Stimulated activated CD4-positive, alpha-beta T cell treated with anti-CD3 and anti-CD28 coated beads, Interleukin-4, amount 100 ng/mL, for 1 hour (primary cell): ENCODE results near the gene SRGN.
"Not testable (repeated sequence)": the region's sequence is repeated elsewhere in the genome, so short reads cannot be mapped to it uniquely, and the experiment has no call there.

Experiments
- DNase-seq: peaks from one replicate; pipeline ENCODE4 v3.0.0-alpha.2; 2020

The SRGN gene

DNA sequence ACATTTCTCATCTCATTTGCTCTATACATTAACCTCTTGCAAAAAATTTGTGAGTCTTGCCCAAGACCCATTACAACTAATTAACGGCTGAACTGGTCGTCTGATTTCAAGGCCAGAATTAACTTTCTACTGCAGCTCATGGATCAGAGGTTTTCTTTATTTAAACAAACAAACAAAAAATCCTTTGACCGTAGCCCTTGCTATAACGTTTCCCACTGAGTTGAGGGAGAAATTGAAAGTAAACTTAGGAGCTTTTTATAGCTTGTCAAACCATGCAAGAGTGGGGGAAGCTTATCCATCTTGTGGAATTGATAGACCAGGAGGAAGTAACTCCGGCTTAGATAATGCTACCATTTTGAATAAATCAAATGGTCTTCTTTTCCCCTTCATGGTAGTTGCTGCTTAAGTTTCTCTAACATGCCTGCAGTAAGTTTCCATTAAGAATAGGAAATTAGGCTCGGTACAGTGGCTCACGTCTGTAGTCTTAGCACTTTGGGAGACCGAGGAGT is 3.3 kb downstream of the SRGN start:
- DNase-seq = no peak

GRCh38 chr10:69092959-69093850 is 5.3 kb downstream of the SRGN start:
- peak; percentile 62 for DNase-seq

DNA sequence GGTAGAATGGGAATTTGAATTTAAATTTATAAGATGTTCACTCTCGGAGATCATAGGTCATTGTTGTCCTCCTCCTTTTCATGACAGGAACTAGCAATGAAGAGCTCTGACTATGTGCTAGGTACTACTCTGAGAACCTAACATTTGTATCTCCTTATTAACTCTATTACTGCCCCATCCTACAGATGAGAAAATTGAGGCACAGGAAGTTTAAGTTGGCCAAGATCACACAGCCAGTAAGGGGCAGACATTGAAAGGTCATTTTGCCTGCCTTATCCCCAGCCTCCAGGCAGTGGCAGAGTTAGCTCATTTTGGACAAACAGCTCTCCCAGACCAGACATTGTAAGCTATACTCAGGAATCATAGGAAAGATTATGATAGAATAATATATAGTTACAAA is 6.0 kb downstream of the SRGN start:
- DNase-seq = no peak

DNA sequence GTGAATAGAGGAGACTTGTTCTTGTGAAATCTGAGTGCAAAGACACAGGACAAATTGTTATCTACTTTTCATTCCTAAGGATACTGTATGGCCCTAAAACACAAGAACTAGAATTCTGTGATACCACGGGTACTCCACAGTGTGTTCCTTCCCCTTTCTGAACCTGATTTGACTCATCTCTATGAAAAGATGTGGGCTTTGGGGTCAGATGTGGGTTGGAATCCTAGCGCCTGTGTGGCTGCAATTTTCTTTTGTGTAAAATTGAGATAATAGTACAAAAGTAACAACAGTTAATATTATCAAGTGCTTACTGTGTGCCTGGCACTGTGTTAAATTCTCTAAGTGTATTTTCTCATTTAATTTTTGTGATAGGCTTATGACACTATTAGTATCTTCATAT is 8.1 kb downstream of the SRGN start:
- DNase-seq = no peak

- no peak for DNase-seq
Measured at GRCh38 chr10:69097729-69098128, 9.8 kb downstream of the SRGN start.

DNA sequence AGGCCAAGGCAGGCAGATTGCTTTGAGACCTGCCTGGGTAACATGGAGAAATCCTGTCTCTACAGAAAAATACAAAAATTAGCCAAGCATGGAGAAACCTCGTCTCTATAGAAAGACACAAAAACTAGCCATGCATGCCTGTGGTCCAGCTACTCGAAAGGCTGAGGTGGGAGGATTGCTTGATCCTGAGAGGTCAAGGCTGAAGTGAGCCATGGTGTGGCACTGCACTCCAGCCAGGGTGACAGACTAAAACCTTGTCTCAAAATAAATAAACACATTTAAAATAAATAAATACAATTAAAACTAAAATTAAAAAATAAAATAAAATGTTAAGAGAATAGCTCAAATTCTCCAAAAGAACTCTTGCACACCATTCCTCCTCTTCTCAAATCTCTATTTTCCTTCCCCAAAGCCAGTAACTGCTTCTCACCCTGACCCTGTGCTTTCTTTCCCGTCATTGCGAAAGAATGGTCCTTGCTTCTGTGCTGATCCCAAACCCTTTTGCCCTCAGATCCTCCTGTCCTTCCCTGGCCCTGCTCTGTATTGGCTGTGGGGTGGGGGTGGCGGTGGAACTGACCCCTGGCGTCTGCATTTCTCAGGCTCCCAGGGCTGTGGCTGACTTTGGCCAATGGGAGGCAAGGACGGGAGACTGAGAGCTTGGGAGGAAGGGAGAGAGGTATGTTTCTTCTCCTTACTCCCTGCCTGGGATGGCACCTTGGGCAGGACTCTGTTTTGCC is 12.4 kb downstream of the SRGN start:
- no peak for DNase-seq

DNA sequence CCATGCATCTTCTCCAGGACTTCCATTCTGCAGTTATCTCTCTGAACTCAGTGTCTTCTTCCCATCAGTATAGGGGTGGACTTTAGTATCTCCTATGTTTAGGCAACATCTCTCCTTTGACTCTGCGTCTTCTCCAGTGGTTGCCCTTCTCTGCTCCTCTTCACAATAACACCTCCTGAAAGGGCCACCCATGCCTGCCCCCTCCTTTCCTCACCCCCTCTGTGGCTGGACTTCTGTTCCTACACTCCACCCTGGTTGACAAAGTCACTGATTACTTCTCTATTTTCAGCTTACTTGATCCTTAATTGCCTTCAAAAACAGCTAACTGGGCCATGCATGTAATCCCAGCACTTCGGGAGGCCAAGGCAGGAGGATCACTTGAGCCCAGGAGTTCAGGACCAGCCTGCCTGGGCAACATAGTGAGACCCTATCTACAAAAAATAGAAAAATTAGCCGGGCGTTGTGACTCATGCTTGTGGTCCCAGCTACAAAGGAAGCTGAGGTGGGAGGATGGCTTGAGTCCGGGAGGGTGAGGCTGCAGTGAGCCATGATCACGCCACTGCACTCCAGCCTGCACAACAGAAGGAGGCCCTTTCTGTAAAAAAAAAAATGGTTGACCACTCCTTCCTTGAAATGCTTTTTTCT is 13.7 kb downstream of the SRGN start:
- no peak for DNase-seq

GRCh38 chr10:69102440-69102839 is 14.5 kb downstream of the SRGN start:
- no peak for DNase-seq

DNA sequence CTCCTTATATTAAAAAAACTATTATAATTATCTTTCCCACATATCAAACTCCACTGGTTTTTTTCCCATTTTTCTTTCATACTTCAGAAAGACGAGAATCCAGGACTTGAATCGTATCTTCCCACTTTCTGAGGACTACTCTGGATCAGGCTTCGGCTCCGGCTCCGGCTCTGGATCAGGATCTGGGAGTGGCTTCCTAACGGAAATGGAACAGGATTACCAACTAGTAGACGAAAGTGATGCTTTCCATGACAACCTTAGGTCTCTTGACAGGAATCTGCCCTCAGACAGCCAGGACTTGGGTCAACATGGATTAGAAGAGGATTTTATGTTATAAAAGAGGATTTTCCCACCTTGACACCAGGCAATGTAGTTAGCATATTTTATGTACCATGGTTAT is 15.9 kb downstream of the SRGN start:
- DNase-seq = no peak

GRCh38 chr10:69104994-69105790 is 17.3 kb downstream of the SRGN start:
- no peak for DNase-seq

DNA sequence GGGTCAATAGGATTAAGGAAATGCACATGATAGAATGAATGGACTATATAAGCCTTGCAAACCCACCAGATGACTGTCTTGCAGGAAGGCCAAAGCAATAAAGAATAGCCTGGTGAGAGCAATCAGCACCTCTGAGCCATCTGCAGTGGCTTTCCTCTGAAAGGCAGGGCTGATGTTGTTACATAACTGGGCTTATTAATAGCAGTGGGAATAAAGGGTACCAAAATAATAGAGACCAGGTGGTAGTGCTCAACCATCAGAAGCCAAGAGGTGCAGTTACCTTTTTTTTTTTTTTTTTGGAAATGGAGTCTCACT is 19.2 kb downstream of the SRGN start:
- DNase-seq = no peak

DNA sequence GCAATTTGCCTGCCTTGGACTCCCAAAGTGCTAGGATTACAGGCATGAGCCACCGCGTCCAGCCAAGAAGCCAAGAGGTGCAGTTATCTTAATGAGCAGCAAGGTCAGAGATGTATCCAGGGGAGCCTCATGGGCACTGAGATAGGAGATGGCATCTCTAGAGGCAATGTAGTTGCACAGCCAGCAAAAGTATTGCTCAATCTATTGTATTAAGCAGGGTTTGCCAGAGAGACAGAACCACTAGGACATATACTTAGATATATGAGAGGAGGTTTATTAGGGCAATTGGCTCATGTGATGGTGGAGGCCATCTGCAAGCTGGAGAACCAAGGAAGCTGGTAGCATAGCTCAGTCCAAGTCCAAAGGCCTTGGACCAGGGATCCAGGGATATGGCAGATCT is 19.8 kb downstream of the SRGN start:
- DNase-seq = no peak

- no peak for DNase-seq
Measured at GRCh38 chr10:69119896-69120295, 32.0 kb downstream of the SRGN start.

DNA sequence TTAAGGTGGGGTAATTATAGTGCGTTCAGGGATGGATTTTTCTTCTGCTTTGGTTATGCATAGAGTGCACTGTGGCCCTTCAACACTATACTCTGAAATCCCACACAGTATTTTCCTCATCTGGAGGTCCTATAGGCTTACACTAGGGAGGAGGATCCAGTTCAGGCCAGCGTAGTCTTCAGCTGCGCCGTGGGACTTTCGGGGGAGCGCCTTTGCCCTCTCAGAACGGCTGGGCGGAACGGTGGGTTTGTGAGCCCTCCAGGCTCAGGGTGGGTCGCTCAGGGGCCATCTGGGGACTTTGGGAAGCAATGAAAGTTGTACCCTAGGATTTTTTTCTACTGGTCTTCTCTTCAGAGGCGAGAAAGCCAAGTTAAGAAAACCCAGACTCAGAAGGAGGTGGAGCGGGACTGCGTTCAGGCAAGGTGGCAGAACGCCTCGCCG is 35.4 kb downstream of the SRGN start:
- DNase-seq = no peak

GRCh38 chr10:69123747-69124562 is 36.1 kb downstream of the SRGN start, which contains the start of gene VPS26A:
TSS of gene VPS26A (plus strand) at chr10:69124178. CDS start at chr10:69124278, 100 bp downstream.
- DNase-seq = peak; percentile 99

- peak; percentile 22 for DNase-seq
Measured at GRCh38 chr10:69124563-69125268, 36.8 kb downstream of the SRGN start.

DNA sequence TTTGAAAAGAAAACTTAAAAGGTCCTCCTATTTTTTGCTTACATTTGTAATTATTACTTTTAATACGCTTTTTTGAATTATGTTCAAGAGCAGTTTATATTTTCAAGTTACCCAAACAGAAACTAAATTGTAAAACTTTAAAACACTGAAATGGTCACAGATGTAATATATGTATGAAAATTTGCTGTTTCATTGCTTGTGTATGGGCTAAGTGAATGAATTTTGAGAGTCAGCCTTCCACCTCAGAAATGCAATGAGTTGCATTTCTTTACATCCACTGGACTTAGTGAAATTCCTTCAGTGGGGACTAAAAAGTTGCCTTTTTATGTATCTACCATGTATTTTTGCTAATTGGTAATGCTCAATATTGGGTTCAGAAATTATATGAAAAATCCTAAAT is 37.7 kb downstream of the SRGN start:
- no peak for DNase-seq

DNA sequence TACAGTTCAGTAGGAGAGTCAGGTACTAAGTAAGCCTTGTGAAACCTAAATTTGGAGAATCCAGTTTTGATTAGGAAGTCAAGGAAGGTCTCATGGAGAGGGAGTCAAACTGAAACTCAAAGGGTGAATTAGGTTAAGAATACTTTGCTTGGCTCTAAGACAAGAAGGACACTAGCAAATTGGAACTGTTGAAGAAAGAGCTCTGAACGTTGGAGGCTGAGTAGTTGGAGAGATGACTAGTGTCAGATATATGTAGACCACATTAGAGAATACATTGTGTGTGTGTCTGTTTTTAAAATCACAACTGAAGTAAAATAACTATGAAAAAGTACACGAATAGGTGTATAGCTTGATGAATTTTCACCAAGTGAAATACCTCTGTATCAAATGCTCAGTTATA is 42.3 kb downstream of the SRGN start:
- DNase-seq = no peak

GRCh38 chr10:69139961-69140360 is 52.1 kb downstream of the SRGN start:
- no peak for DNase-seq

DNA sequence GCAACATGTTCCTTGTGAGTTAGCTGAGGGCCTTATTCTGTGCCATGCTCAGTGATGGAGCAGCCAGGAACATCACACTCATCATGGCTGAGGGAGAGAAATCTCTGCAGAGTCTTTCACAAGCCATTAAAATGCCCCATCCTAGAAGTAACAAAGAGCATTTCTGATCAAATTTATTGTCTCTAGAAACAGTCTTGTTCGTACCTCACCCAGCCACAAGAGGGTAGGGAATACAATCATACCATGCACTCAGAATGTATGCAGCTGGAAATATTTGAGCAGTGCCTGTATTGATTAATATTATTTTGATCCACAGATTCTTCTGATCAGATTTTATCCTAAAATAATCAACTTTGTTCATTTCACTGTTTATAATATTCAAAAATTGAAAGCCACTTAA is 53.4 kb downstream of the SRGN start:
- no peak for DNase-seq

DNA sequence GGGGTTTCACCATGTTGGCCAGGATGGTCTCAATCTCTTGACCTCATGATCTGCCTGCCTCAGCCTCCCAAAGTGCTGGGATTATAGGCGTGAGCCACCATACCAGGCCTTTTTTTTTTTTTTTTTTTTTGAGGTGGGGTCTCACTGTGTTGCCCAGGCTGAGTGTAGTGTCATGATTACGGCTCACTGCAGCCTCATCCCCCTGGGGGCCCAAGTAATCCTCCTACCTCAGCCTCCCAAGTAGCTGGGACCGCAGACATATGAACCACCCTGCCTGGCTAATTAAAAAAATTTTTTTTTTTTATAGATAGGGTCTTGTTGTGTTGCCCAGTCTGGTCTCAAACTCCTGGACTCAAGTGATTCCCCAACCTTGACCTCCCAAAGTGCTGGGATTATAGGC is 54.2 kb downstream of the SRGN start:
- DNase-seq = not testable (repeated sequence)
